ENCODE measurements around the gene SEL1L3.
"Not testable (repeated sequence)": the region's sequence is repeated elsewhere in the genome, so short reads cannot be mapped to it uniquely, and the experiment has no call there.

Gene SEL1L3

GRCh38 chr4:25862411-25863346 lies at the start of gene SEL1L3:
TSS of gene SEL1L3 (minus strand) at chr4:25862988. CDS start at chr4:25862836, 152 bp downstream.
- DNase-seq = no peak

- DNase-seq = no peak
Measured at GRCh38 chr4:25911356-25911755, 48.6 kb upstream of the SEL1L3 start.

GRCh38 chr4:25908491-25908901 lies 45.7 kb upstream of the SEL1L3 start:
- DNase-seq = peak; percentile 79

- DNase-seq = not testable (repeated sequence)
Measured at GRCh38 chr4:25906113-25906512, 43.3 kb upstream of the SEL1L3 start.

DNA sequence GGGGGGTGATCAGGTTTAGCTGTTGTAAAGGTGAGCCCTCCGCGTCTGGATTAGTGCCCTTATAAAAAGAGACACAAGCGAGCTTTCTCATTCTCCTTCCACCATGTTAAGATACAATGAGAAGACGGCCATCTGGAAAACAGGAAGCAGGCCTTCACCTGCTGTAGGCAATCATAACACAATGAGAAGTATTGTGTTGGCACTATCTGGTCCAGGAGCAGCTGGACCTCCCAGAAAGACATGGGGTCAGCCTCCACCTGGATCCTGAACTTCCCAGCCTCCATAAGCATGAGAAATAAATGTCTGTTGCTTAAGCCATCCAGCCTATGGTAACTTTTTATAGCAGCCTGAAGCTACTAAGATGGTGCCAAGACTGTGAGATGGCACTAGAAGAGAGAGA lies 42.6 kb upstream of the SEL1L3 start:
- DNase-seq = no peak

GRCh38 chr4:25904748-25905082 lies 41.9 kb upstream of the SEL1L3 start:
- no peak for DNase-seq

- no peak for DNase-seq
Measured at GRCh38 chr4:25903900-25904747, 41.3 kb upstream of the SEL1L3 start.

DNA sequence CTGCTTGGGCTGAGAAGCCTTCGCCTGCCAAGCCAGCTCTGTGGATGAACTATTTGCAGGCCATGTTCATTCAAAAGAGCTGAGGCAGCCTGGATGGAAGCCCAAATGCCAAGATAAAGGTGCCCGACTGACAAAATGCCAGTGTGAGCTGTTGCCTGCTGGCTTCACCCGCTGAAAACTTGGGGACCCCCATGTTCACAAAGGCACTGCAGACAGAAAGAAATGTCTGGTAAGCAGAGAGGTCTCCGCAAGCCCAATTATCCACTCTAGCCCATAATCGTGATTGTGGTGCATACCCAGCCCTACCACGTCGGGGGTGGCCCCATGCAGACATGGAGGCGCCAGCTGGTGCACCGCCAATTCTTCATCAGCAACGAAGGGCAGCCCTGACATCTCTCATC lies 38.2 kb upstream of the SEL1L3 start:
- no peak for DNase-seq

DNA sequence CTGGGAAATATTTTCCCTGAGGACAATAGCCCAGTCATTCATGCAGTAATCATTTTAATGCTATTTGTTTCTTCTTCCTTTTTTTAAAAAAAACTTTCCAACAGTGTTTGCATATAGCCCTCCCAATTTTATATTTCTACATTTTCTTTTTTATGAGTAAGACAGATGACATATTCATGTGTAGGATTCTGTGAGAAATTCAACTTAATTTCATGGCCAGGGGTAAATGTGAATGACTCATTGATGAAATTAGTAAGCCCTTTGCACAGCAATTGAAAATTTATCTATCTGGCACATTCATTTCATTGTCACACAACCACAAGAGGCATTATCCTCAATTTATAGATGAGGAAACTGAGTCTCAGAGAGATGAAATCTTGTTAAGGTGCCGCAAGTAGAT lies 37.5 kb upstream of the SEL1L3 start:
- DNase-seq = no peak

DNA sequence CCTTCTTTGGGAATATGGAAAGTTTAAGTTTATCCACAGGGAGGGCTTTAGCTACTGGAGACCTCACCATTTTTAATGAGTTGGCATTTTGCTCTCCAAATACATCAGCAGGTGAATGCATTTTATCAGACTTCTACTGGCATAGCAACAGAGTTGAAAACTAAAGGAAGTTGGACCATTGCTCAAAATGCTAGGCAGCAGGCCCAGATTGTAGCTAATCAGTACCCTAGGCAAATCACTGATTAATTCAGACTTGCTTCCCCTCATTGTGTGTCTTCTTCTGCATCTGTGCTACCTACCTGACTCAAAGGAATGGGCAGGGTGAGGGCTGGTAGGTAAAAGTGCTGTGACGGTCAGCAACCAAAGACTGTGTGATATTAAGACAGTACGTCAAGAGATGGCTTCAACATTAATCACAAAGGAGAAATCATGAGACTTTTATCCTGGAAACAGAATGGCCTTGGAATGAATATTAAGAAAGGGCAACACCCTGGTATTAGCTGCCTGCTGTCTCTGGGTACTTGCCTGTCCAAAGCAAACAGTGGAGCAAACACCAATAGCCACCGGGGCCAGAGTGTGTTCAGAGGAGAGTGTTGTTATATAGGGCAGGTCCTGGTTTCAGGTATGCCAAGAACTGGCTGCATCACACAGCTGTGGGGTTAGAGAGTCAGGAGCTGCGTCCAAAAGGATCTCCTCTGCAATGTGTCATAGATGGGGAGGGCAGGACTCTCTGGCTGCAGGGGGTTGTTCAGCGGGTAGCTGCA lies 34.2 kb upstream of the SEL1L3 start:
- DNase-seq = no peak

DNA sequence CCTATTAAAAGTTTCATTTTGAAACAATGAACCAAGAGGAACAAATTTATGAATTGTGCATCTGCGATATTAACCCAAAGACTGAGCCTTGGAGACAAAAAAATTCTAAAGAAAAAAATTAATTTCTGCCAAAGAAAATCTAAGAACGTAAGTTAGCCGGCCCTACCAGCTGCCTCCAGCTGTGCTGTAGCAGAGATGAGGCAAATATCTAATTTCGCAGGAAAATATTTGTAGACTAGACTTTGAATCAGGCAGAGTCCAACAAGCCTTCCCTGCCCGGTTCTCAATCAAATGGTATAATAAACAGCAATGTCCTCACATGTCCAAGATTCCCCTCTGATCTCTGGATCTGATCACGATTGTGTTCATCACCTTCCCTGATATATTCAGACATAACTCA lies 30.0 kb upstream of the SEL1L3 start:
- DNase-seq = no peak

- DNase-seq = no peak
Measured at GRCh38 chr4:25890571-25891485, 28.0 kb upstream of the SEL1L3 start.

GRCh38 chr4:25889589-25890503 lies 27.1 kb upstream of the SEL1L3 start:
- DNase-seq = no peak

GRCh38 chr4:25888781-25889180 lies 26.0 kb upstream of the SEL1L3 start:
- no peak for DNase-seq

GRCh38 chr4:25884031-25884782 lies 21.4 kb upstream of the SEL1L3 start:
- no peak for DNase-seq

DNA sequence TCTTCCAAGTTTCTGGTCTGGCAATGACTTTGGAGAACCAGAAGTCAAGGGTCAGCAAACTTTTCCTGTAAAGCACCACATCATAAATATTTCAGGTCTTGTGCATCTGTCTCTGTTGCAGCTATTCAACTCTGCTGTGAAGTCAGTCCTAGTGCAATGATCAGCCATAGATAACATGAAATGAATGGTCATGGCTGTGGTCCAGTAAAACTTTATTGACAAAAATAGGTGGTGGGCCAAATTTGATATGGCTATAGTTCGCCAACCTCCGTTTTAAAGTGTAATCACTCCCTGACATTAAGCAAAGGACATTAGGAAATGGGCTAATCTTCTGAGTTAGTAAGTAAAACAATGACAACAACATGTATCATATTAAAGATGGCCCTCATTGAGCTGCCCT lies 20.8 kb upstream of the SEL1L3 start:
- DNase-seq = no peak

GRCh38 chr4:25882226-25882625 lies 19.4 kb upstream of the SEL1L3 start:
- no peak for DNase-seq

GRCh38 chr4:25881193-25881592 lies 18.4 kb upstream of the SEL1L3 start:
- no peak for DNase-seq

DNA sequence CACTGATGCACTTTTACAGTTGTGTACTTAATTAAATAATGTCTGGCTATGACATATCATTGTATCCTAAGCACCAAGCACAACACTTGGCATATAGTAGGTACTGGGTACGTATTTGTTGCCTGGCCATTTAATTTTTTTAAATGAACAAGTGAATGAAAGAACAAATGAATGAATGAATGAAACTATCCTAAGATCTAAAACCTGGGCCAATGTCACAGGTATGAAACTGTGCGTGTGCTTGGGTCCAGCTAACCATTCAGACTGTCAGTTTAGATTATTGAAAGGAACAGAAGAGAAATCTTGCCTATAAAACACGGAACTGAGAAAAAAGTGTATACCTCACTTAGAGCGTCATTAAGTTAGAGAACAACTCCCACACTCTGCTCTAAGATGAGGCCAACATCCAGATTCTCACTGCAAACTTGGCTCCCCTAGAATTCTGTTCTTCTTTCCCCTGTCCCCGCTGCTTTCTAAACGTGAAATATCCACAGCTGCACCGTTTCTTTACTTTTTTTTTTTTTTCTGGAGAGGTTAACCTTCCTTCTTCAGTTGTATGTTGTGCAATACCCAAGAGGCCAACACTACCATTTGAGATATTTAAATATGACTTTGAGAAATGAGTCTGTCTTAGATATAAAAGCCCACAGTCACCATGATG lies 17.3 kb upstream of the SEL1L3 start:
- DNase-seq = no peak

DNA sequence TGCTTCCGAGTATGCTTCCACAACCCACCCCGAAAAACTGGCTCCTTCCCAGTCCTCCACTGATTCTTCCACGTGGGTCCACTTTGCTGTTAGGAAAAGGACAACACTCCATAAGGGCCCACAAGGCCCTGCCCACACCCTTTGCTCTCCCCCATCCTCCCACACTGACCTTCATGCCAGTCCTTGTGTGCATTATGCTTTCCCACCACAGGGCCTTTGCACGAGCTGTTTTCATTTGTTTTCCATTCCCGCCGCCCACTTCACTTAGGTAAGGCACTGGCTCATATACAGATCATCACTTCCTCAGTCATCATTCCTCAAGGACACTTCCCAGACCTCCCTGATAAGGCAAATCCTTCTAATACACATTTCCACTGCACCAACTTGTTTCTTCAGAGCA lies 16.8 kb upstream of the SEL1L3 start:
- no peak for DNase-seq
